ENCODE data around the gene CLNK.

The CLNK gene

GRCh38 chr4:10441512-10441911, 243.1 kb downstream of the CLNK start:
- DNase-seq: no peak

DNA sequence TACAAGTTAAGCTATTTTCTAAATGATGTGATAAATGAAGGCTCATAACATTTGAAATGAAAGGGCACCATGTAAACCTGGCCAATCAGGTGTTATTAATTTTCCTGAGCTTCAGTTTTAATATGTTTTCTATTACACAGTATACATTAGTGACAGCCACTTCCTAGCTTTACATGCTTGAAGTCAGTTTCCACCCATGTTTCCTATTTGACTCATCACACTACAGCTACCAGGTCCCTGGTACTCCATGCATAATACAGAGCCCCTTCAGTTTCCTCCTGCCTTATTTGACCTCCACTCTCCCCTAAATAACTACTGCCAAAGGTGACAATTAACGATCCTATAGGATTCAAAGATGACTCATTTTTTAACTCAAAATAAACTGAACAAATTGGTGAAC, 245.6 kb downstream of the CLNK start:
- DNase-seq: no peak

- DNase-seq: no peak
Observed at GRCh38 chr4:10437735-10438134, 246.8 kb downstream of the CLNK start.
